ENCODE measurements around the gene ST6GAL1. TPM values are rescaled to one million over a fixed set of nuclear protein-coding genes. Genes with fewer than 3 reads are reported as not detected.
A peak's percentile ranks its signal among the peaks of the same experiment; 100 is the strongest.

Gene ST6GAL1
- total and polyA plus RNA-seq, 2 of the 13 experiments (the other 11 are each of a cell fraction or from before 2014, with no cell fraction given) = 79.9 to 164 TPM

DNA sequence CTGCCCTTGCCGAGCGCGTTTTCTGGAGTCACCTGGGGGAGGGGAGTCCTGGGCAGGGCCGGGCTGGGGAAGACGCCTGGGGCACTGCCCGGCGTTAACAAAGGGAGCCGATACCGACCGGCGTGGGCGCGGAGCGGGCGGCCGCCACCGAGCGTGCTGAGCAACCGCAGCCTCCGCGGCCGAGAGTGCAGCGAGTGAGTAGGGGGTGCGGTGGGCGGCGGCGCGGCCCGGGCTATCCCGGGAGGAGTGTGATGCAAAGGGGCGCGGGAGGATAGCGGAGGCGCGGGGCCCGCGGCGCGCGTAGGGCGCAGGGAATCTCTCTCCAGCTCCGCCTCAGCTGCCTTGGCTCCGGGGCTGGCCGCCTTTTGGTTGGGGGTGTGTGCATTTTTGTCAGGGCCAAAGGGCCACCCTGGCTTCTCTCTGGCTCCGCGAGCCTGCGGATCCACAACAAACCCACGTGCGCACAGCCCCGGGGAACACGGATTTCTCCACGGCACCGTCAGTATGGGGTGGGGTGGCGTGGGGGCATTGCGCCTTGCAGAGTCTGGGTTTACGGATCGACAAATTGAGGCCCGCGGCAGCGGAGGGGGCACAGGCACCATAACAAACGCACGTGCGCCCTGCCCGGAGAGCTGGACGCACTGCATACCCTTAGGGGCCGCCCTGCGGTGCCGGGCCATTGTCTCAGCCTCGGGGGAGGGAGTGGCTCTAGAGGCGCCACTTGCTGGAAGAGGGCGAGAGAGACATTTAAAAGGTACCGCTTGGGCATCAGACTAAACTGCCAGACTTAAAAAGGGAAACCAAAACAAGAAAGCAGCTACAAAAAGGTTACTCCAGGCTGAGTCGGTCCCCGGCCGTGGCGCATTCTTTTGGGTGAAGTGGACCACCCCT lies 560 bp downstream of the ST6GAL1 start (continued):
- no peak for TF ChIP-seq LCORL (IDR thresholded peaks at IDR 0.05)
- TF ChIP-seq LCORL (CRISPR knock-in tag; IDR thresholded peaks at IDR 0.05) = peak; percentile 28
- peak; percentile 13; the same call in 1 of the 2 replicates for TF ChIP-seq ZNF768 (CRISPR knock-in tag; IDR thresholded peaks at IDR 0.05)
- TF ChIP-seq KDM4B (CRISPR knock-in tag; IDR thresholded peaks at IDR 0.05) = no peak
- no peak for TF ChIP-seq YEATS2 (CRISPR knock-in tag; IDR thresholded peaks at IDR 0.05; ENCODE audit: borderline replicate concordance)
- TF ChIP-seq ZNF780A (CRISPR knock-in tag; IDR thresholded peaks at IDR 0.05) = no peak
- no peak for TF ChIP-seq ONECUT2 (CRISPR knock-in tag; IDR thresholded peaks at IDR 0.05)
- no peak for TF ChIP-seq ZBTB40 (IDR thresholded peaks at IDR 0.05)
- TF ChIP-seq ZBTB40 (CRISPR knock-in tag; IDR thresholded peaks at IDR 0.05) = 0 out of 2 replicates have a peak, but pooled peaks have one; percentile 26
- peak; percentile 30; the same call in 1 of the 2 replicates for TF ChIP-seq MEIS2 (CRISPR knock-in tag; IDR thresholded peaks at IDR 0.05)
- no peak for TF ChIP-seq ZNF724P (CRISPR knock-in tag; IDR thresholded peaks at IDR 0.05; ENCODE audit: borderline replicate concordance)
- 0 out of 2 replicates have a peak, but pooled peaks have one; percentile 2 for TF ChIP-seq NFKB2 (CRISPR knock-in tag; IDR thresholded peaks at IDR 0.05; ENCODE audit: borderline replicate concordance)
- TF ChIP-seq RBM39 (IDR thresholded peaks at IDR 0.05; ENCODE audit: low read depth, low read length, poor library complexity, severe bottlenecking) = no peak
- TF ChIP-seq ZSCAN22 (CRISPR knock-in tag; IDR thresholded peaks at IDR 0.05) = 0 out of 2 replicates have a peak, but pooled peaks have one; percentile 40
- 0 out of 2 replicates have a peak, but pooled peaks have one; percentile 12 for TF ChIP-seq ZNF121 (CRISPR knock-in tag; IDR thresholded peaks at IDR 0.05)
- no peak for TF ChIP-seq MLXIP (CRISPR knock-in tag; IDR thresholded peaks at IDR 0.05; ENCODE audit: borderline replicate concordance)
- TF ChIP-seq SMARCE1 (IDR thresholded peaks at IDR 0.05; ENCODE audit: borderline replicate concordance) = no peak
- TF ChIP-seq ZNF737 (CRISPR knock-in tag; IDR thresholded peaks at IDR 0.05; ENCODE audit: borderline replicate concordance) = no peak

Measured in HepG2 (cell line).